ENCODE results near the gene GPHB5.

GRCh38 chr14:63343878-63344277, 25.1 kb upstream of the GPHB5 start:
- TF ChIP-seq POLR2A (IDR thresholded peaks at IDR 0.05), result no peak
- no peak for TF ChIP-seq CTCF (IDR thresholded peaks at IDR 0.05)

Measured in stomach (tissue), 4 donors.